Stimulated activated CD4-positive, alpha-beta T cell treated with anti-CD3 and anti-CD28 coated beads, Interleukin-2, amount 100 ng/mL, for 48 hours (primary cell): ENCODE data around the gene SLC39A9.
"Not testable (repeated sequence)": the region's sequence is repeated elsewhere in the genome, so short reads cannot be mapped to it uniquely, and the experiment has no call there.

Source experiments
- DNase-seq, 2 donors: peaks; one replicate each; pipeline ENCODE4 v3.0.0-alpha.2; 2020

SLC39A9 gene

DNA sequence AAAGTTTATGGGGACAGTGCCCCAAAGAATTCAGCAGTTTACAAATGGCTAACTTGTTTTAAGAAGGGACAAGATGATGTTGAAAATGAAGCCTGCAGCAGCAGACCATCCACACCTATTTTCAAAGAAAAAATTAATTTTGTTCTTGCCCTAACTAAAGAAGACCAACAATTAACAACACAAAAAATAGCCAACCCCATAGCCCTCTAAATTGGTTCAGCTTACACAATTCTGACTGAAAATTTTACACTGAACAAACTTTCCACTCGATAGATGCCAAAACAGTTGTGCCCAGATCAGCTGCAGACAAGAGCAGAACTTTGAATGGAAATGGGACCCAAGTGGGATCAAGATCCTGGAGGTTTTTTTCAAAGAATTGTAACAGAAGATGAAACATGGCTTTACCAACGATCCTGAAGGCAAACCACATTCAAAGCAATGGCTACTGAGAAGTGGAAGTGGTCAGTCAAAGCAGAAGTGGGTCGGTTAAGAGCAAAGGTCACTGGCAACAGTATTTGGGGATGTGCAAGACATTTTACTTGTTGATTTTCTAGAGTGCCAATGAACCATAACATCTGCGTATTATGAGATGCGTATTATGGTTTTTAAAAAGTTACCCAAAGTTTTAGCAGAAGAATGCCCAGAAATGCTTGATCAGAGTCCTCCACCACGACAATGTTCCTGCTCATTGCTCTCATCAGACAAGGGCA, 30.0 kb downstream of the SLC39A9 start:
- no peak for DNase-seq

DNA sequence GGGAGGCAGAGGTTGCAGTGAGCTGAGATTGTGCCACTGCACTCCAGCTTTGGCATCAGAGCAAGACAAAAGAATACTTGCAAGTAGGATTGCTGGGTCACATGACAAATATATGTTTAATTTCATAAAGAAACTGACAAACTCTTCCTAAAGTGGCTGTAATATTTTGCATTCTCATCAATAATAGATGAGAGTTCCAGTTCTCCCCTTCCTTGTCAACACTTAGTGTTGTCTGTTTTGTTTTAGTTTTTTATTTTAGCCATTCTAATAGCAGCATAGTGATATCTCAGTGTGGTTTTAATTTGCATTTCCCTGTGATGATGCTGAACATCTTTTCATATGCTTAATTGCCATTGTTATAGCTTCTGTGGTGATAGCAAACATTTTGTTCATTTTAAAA, 31.2 kb downstream of the SLC39A9 start:
- no peak for DNase-seq

DNA sequence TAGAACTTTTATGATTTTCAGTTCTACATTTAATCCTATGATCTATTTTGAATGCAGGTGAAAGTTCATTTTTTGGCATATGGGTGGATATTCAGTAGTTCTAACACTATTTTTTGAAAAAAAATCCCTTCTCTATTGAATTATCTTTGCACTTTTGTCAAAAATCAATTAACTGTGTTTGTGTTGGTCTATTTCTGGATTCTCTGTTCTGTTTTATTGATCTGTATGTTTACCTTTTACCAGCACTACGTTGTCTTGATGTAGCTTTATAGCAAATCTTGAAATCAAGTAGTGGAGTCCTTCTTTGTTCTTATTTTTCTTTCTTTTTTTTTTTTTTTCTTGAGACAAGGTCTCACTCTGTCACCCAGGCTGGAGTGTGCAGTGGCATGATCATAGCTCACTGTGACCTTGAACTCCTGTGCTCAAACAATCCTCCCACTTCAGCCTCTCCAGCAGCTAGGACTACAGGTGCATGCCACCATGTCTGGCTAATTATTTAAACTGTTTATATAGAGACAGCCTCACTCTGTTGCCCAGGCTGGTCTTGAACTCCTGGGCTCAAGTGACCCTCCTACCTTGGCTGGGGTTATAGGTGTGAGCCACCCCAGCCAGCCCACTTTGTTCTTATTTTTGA, 31.9 kb downstream of the SLC39A9 start:
- no peak for DNase-seq

DNA sequence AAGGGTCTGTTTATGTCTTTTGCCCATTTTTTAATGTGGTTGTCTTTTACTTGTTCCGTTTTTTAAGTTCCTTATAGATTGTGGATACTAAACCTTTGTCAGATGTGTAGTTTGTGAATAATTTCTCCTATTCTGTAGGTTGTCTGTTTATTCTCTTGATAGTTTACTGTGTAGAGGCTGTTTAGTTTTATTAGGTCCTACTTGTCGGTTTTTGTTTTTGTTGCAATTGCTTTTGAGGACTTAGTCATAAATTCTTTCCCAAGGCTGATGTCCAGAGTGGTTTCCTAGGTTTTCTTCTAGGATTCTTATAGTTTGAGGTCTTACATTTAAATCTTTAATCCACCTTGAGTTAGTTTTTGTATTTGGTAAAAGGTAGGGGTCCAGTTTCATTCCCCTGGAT, 33.9 kb downstream of the SLC39A9 start:
- DNase-seq = no peak

DNA sequence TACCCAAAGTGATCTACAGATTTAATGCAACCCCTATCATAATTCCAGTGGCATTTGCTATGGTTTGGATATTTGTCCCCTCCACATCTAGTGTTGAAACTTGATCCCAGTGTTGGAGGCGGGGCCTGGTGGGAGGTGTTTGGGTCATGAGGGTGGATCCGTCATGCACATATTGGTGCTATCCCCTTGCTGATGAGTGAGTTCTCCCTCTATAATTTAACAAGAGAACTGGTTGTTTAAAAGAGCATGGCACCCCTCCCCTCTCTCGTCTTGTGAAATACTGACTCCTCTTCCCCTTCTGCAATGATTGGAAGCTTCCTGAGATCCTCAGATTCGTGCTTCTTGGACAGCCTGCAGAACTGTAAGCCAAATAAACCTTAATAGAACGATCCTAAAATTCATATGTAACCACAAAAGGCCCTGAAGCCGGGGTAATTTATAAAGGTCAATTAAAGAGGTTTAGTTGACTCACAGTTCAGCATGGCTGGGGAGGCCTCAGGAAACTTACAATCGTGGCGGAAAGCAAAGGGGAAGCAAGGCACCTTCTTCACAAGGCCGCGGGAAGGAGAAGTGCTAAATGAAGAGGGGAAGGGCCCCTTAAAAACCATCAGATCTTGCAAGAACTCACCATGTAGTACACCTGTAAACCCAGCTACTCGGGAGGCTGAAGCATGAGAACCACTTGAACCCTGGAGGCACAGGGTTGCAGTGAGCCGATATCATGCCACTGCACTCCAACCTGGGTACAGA, 41.2 kb downstream of the SLC39A9 start:
- no peak for DNase-seq

DNA sequence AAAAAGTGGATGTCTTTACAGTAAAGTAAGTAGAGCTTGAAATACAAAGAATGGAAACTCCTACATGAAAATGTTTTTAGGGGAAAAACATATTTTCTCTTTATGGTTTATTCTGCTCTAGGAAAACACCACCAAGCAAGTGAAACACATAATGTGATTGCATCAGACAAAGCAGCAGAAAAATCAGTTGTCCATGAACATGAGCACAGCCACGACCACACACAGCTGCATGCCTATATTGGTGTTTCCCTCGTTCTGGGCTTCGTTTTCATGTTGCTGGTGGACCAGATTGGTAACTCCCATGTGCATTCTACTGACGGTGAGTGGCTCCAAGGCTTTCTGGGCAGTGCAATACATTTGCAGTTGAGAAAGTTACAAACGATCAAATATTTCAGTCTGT, 43.5 kb downstream of the SLC39A9 start:
- DNase-seq = no peak

DNA sequence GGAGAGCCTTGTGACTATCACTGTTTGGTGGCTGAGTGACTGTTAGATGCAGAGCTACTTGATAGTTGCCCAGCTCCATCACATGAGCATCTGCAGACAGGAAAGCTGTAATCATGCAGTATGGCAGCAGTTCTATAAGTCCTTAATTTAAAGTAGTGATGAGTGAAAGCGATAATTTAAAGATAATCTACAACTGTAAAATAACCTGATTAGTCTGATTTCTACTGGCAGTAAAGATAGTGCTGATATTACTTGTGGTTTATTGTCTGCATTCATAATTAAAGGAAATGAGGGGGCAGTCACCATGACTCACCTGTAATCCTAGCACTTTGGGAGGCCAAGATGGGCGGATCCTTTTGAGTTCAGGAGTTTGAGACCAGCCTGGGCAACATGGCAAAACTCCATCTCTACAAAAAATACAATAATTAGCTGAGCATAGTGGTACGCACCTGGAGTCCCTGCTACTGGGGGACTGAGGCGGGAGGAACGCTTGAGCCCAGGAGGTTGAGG, 44.9 kb downstream of the SLC39A9 start:
- no peak for DNase-seq

DNA sequence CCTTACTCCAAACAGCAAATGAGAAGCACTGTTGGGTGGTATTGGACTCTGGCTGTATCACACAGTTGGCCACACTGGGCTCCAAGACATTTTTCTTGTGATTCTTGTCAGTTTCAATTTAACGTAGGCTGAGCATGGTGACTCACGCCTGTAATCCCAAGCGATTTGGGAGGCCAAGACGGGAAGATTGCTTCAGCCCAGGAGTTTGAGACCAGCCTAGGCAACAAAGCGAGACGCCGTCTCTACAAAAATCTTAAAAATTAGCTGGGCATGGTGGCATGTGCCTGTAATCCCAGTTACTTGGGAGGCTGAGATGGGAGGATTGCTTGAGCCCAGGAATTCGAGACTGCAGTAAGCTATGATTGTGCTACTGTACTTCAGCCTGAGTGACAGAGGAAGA, 50.7 kb downstream of the SLC39A9 start:
- DNase-seq = no peak

DNA sequence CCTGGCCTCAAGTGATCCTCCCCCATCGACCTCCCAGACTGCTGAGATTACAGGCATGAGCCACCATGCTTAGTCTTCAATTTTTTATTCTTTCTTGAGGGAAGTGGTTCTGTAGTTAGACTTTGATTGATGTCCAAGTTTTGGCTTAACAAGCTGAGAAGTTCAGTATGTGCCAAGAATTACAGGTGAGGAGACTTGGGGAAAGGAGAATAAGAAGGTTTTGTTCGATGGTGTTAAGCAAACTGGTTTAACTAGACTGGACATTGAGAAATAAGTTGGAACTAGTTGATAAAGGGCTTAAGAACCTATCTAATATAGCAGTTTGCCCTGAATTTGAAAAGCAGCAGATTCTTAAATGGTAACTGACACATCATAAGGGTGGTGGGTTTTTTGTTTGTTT, 53.4 kb downstream of the SLC39A9 start:
- no peak for DNase-seq

DNA sequence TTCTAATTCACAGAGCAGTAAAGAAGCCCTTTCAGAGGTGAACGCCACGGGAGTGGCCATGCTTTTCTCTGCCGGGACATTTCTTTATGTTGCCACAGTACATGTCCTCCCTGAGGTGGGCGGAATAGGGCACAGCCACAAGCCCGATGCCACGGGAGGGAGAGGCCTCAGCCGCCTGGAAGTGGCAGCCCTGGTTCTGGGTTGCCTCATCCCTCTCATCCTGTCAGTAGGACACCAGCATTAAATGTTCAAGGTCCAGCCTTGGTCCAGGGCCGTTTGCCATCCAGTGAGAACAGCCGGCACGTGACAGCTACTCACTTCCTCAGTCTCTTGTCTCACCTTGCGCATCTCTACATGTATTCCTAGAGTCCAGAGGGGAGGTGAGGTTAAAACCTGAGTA, 59.9 kb downstream of the SLC39A9 start:
- no peak for DNase-seq

DNA sequence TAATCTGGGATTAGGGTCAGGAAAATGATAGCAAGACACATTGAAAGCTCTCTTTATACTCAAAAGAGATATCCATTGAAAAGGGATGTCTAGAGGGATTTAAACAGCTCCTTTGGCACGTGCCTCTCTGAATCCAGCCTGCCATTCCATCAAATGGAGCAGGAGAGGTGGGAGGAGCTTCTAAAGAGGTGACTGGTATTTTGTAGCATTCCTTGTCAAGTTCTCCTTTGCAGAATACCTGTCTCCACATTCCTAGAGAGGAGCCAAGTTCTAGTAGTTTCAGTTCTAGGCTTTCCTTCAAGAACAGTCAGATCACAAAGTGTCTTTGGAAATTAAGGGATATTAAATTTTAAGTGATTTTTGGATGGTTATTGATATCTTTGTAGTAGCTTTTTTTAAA, 60.6 kb downstream of the SLC39A9 start:
- DNase-seq = no peak

DNA sequence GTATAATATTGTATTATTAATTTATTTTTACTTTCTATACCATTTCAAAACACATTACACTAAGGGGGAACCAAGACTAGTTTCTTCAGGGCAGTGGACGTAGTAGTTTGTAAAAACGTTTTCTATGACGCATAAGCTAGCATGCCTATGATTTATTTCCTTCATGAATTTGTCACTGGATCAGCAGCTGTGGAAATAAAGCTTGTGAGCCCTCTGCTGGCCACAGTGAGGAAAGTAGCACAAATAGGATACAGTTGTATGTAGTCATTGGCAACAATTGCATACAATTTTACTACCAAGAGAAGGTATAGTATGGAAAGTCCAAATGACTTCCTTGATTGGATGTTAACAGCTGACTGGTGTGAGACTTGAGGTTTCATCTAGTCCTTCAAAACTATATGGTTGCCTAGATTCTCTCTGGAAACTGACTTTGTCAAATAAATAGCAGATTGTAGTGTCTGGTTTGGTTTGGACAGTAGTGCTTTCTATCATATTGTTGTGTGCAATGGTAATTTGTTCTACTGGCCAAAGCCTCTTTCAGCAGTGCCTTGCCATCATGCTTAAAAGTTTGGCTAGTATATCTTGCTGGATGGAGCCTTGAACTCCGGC, 61.7 kb downstream of the SLC39A9 start:
- peak; percentile 17 to 39 for DNase-seq

DNA sequence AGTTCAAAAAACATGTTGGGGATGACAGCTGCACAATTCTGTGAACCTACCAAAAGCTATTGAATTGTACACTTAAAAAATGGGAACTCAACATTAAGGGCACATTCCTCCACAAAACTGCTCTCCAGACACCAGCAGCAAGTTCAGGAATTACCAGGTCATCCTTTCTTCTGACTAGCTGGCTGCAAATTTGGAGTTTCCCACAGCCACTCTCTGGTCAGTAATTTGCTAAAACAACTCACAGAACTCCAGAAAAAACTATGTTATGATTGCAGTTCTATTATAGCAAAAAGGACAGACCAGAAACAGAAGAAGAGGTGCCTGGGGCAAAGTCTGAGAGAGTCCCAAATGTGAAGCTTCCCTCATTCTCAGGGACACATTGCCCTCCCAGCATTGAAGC, 65.9 kb downstream of the SLC39A9 start:
- DNase-seq = no peak

DNA sequence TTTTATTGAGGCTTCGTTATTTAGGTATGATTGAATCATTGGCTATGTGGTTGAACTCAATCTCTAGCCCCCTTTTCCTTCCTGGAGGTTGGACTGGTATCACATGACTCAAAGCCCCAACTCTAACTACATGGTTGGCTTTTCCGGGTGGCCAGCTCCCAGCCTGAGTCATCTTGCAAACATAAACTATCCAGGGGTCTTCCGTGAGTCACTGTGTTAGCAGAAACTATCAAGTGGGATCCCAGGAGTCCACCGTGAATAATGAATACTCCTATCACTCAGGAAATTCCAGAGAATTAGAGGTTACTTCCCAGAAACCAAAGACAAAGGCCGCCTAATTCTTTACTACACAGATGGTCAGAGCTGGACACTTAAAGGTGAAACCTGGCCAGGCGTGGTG, 66.3 kb downstream of the SLC39A9 start:
- no peak for DNase-seq

DNA sequence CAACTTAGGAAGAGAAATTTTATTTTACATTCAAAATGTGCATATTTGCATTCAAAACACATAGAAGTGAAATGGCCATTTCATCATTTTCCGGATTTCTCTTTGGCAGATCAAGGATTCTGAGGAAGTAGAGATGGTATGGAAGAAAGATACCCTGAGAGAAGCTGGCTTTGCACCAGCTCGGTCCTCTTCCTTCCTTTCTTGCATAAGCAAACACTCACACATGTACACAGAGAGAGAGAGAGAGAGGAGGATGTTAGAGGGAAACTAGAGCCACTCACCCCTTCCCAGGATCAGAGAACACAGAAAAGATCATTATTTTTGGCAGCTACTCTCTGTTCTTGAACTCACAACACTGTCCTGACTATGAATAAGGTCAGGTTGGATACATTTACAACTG, 70.5 kb downstream of the SLC39A9 start:
- no peak for DNase-seq

DNA sequence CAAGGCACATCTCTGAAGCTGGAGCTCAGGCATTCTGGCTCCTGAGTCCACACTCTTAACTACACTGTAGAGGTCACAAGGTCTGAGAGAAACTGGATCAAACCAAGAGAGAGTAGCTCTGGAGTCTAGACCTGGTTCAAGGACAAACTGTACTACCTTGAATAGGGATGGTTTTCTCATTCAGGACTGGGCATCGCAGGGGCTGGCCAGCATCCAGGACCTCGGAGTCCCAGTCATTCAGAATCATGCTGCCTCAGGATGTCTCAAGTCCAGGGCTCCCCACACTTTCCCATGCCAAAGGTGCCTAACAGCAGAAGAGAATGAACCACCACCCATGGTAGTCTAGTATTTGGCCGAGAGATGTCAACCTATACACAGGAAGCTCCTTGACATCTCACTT, 72.9 kb downstream of the SLC39A9 start:
- DNase-seq = no peak

DNA sequence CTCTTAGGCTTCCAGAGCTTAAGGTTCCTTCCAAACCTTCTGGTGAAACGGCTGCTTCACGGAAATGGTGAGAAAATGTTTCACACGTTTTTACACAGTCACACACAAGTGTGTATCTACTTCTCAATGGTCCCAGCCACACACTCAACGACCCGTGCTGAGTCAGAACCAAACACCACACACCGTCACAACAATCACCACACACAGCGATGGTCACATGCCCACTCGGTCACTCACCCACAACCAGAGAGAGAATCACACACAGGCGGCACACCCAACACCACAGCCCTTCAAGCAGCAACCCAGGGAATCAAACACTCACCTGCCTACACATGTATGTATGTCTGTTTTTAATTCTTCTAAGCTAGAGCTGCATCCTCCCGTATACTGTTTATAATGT, 73.4 kb downstream of the SLC39A9 start:
- DNase-seq = no peak

DNA sequence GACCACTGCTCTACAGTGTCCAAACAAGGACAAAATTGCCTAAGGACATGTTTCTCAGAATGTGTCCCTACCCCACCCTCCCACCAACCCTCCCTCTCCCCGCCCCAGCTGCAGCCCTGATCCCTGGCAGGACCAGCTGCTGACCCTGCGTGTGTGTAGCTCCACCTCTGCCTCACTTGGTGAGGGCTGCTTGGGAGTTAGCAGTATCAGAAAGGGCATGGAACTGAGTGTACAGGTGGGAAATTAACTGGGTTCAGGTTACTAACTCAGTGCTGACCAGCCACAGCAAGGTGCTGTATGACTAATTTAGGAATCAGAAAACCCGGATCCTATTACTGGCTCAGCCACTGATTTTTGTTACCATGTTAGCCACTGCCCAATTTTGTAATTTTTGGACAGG, 74.8 kb downstream of the SLC39A9 start:
- DNase-seq = no peak

DNA sequence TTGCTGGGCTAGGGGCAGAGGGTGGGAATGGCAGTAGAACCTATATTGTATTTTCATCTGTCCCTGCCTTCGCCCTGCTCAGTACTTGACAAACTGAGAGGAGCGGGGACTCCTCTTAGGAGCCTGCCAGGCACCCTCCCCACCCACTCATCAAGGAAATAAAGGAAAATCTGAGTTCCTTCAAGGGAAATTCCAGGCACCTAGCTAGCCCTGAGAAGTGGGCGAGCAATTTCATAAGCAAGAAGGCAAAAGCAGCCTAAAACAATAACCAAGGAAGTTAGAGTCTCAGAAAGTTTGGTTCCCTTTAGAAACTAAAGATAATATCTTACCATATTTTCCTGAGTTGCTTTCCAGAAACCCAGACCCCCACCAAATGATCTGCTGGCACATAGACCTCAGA, 75.5 kb downstream of the SLC39A9 start:
- DNase-seq = no peak

DNA sequence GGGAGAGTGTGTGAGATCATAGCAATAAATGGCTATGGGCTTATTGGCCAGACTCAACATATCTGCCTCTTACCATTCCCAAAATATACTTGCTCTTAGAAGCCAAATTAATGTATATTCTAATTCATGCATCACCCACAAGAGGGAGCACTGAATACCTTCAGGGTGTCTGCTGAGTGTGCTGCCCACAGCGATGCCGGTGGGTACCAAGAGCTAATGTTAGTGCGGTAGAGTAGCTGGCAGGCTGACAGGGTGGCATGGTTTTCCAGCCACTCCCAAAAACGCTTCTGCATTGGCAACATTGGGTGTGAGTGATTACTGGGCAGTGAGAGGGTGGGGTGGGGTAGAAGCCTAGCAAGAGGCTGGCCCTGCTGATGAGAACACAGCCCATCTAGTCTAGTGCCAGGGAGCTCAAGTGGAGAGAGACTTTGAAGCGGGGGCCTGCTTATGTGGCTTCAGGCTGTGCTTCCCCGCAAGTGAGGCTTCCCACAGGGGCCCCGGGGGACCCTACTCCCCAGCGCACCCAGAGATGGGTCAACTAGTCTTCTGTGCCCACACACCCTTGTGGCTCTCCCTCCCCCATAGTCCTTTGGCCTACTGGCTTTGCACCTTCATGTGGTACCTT, 76.8 kb downstream of the SLC39A9 start:
- no peak for DNase-seq

DNA sequence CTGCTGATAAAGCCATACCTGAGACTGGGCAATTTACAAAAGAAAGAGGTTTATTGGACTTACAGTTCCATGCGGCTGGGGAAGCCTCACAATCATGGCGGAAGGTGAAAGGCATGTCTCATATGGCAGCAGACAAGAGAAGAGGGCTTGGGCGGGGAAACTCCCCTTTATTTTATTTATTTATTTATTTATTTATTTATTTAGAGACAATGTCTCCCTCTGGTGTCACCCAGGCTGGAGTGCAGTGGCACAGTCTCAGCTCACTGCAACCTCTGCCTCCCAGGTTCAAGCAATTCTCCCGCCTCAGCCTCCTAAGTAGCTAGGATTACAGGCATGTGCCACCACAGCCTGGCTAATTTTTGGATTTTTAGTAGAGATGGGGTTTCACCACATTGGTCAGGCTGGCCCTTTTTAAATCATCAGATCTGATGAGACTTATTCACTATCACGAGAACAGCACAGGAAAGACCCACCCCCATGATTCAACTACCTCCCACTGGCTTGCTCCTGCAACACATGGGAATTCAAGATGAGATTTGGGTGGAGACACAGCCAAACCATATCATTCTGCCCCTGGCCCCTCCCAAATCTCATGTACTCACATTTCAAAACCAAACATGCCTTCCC, 78.4 kb downstream of the SLC39A9 start:
- not testable (repeated sequence) for DNase-seq

DNA sequence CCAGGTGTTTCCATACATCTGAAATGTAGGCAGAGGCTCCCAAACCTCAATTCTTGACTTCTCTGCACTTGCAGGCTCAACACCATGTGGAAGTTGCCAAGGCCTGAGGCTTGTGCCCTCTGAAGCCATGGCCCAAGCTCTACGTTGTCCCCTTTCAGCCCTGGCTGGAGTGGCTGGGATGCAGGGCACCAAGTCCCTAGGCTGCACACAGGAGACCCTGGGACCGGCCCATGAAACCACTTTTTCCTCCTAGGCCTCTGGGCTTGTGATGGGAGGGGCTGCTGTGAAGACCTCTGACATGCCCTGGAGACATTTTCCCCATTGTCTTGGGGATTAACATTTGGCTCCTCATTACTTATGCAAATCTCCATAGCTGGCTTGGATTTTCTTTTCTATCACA, 79.6 kb downstream of the SLC39A9 start:
- DNase-seq = not testable (repeated sequence)

DNA sequence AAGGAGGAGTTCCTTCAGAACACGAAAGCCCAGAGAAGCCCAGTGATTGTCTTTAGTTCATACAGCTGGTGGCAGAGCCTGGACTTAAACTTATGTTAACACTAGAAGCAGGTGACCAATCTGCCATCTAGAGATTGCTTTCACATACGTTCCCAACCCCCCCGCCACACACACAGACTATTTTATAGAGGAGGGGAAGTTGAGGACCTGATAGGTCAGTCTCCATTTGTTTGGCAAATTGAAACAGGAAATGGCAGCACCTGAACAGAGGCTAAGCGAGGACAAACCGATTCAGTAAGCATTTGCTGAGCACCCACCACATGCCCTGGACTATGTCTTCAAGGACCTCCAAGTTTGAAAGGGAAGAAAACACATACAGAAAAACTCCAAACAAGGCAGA, 81.2 kb downstream of the SLC39A9 start:
- DNase-seq = no peak
